ENCODE results near the gene PILRA.

PILRA gene

GRCh38 chr7:100413889-100414288 lies 40.6 kb downstream of the PILRA start:
- Histone ChIP-seq H3K27me3 (ENCODE audit: control insufficient read depth, insufficient read depth, low read length) (peaks cover 21% of the 10 kb centered on the region; the same call in 1 of the 2 replicates), H3K36me3 (ENCODE audit: control insufficient read depth, insufficient read depth, low read length) (no peaks in the 10 kb centered on the region), H3K9ac (ENCODE audit: low read length) (no peak overlapping the region), H3K9me3 (ENCODE audit: control insufficient read depth, insufficient read depth, low read depth, low read length) (no peaks in the 10 kb centered on the region), H3K4me3 (ENCODE audit: low read depth, low read length) (no peak overlapping the region), H3K4me1 (ENCODE audit: control insufficient read depth, insufficient read depth, low read length) (no peaks in the 10 kb centered on the region), H3K27ac (ENCODE audit: low read depth, low read length) (no peak overlapping the region)

- H3K27ac ChIP-seq (ENCODE audit: low read depth, low read length), result no peak overlapping the region
- no peaks in the 10 kb centered on the region for H3K9me3 ChIP-seq (ENCODE audit: control insufficient read depth, insufficient read depth, low read depth, low read length)
Observed at GRCh38 chr7:100415448-100415847, 42.2 kb downstream of the PILRA start.

GRCh38 chr7:100418930-100419659 lies 45.8 kb downstream of the PILRA start:
- Histone ChIP-seq H3K36me3 (ENCODE audit: control insufficient read depth, insufficient read depth, low read length) (no peaks in the 10 kb centered on the region), H3K9me3 (ENCODE audit: control insufficient read depth, insufficient read depth, low read depth, low read length) (no peaks in the 10 kb centered on the region), H3K27me3 (ENCODE audit: control insufficient read depth, insufficient read depth, low read length) (no peaks in the 10 kb centered on the region), H3K9ac (ENCODE audit: low read length) (no peak overlapping the region), H3K4me1 (ENCODE audit: control insufficient read depth, insufficient read depth, low read length) (no peaks in the 10 kb centered on the region), H3K27ac (ENCODE audit: low read depth, low read length) (no peak overlapping the region), H3K4me3 (ENCODE audit: low read depth, low read length) (no peak overlapping the region)

More at GRCh38 chr7:100415448-100415847, 42.2 kb downstream of the PILRA start:
- Histone ChIP-seq H3K36me3 (ENCODE audit: control insufficient read depth, insufficient read depth, low read length) (no peaks in the 10 kb centered on the region), H3K9ac (ENCODE audit: low read length) (no peak overlapping the region), H3K4me1 (ENCODE audit: control insufficient read depth, insufficient read depth, low read length) (no peaks in the 10 kb centered on the region), H3K4me3 (ENCODE audit: low read depth, low read length) (no peak overlapping the region), H3K27me3 (ENCODE audit: control insufficient read depth, insufficient read depth, low read length) (peaks cover 6% of the 10 kb centered on the region; the same call in 1 of the 2 replicates)

GRCh38 chr7:100419660-100420226 lies 46.5 kb downstream of the PILRA start:
- H3K4me1 ChIP-seq (ENCODE audit: control insufficient read depth, insufficient read depth, low read length), result no peaks in the 10 kb centered on the region
- no peaks in the 10 kb centered on the region for H3K36me3 ChIP-seq (ENCODE audit: control insufficient read depth, insufficient read depth, low read length)
- no peak overlapping the region for H3K4me3 ChIP-seq (ENCODE audit: low read depth, low read length)
- no peak overlapping the region for H3K9ac ChIP-seq (ENCODE audit: low read length)
- no peaks in the 10 kb centered on the region for H3K9me3 ChIP-seq (ENCODE audit: control insufficient read depth, insufficient read depth, low read depth, low read length)
- H3K27ac ChIP-seq (ENCODE audit: low read depth, low read length), result no peak overlapping the region
- no peaks in the 10 kb centered on the region for H3K27me3 ChIP-seq (ENCODE audit: control insufficient read depth, insufficient read depth, low read length)

- no peak overlapping the region for H3K9ac ChIP-seq (ENCODE audit: low read length)
- H3K27ac ChIP-seq (ENCODE audit: low read depth, low read length), result no peak overlapping the region
- no peaks in the 10 kb centered on the region for H3K36me3 ChIP-seq (ENCODE audit: control insufficient read depth, insufficient read depth, low read length)
- H3K27me3 ChIP-seq (ENCODE audit: control insufficient read depth, insufficient read depth, low read length), result peaks cover 5% of the 10 kb centered on the region; the same call in 1 of the 2 replicates
- no peak overlapping the region for H3K4me3 ChIP-seq (ENCODE audit: low read depth, low read length)
- H3K9me3 ChIP-seq (ENCODE audit: control insufficient read depth, insufficient read depth, low read depth, low read length), result no peaks in the 10 kb centered on the region
- no peaks in the 10 kb centered on the region for H3K4me1 ChIP-seq (ENCODE audit: control insufficient read depth, insufficient read depth, low read length)
Observed at GRCh38 chr7:100423315-100423714, 50.0 kb downstream of the PILRA start.

- Histone ChIP-seq H3K27ac (ENCODE audit: low read depth, low read length) (no peak overlapping the region), H3K4me1 (ENCODE audit: control insufficient read depth, insufficient read depth, low read length) (no peaks in the 10 kb centered on the region), H3K27me3 (ENCODE audit: control insufficient read depth, insufficient read depth, low read length) (peaks cover 5% of the 10 kb centered on the region; the same call in 1 of the 2 replicates), H3K36me3 (ENCODE audit: control insufficient read depth, insufficient read depth, low read length) (no peaks in the 10 kb centered on the region), H3K9ac (ENCODE audit: low read length) (no peak overlapping the region), H3K4me3 (ENCODE audit: low read depth, low read length) (no peak overlapping the region), H3K9me3 (ENCODE audit: control insufficient read depth, insufficient read depth, low read depth, low read length) (no peaks in the 10 kb centered on the region)
Observed at GRCh38 chr7:100425347-100425746, 52.1 kb downstream of the PILRA start.

- Histone ChIP-seq H3K9ac (ENCODE audit: low read length) (no peak overlapping the region), H3K27me3 (ENCODE audit: control insufficient read depth, insufficient read depth, low read length) (peaks cover 5% of the 10 kb centered on the region; the same call in 1 of the 2 replicates)
Observed at GRCh38 chr7:100426516-100426915, 53.2 kb downstream of the PILRA start.

GRCh38 chr7:100427762-100428198 lies 54.5 kb downstream of the PILRA start:
- Histone ChIP-seq H3K9me3 (ENCODE audit: control insufficient read depth, insufficient read depth, low read depth, low read length) (no peaks in the 10 kb centered on the region), H3K27me3 (ENCODE audit: control insufficient read depth, insufficient read depth, low read length) (peaks cover 5% of the 10 kb centered on the region; the same call in 1 of the 2 replicates), H3K36me3 (ENCODE audit: control insufficient read depth, insufficient read depth, low read length) (peaks cover 22% of the 10 kb centered on the region), H3K9ac (ENCODE audit: low read length) (no peak overlapping the region), H3K27ac (ENCODE audit: low read depth, low read length) (no peak overlapping the region), H3K4me1 (ENCODE audit: control insufficient read depth, insufficient read depth, low read length) (peaks cover 18% of the 10 kb centered on the region), H3K4me3 (ENCODE audit: low read depth, low read length) (peak overlapping the region; percentile 82; the same call in 1 of the 2 replicates)

More at GRCh38 chr7:100426516-100426915, 53.2 kb downstream of the PILRA start:
- Histone ChIP-seq H3K4me3 (ENCODE audit: low read depth, low read length) (no peak overlapping the region), H3K27ac (ENCODE audit: low read depth, low read length) (no peak overlapping the region), H3K36me3 (ENCODE audit: control insufficient read depth, insufficient read depth, low read length) (peaks cover 10% of the 10 kb centered on the region), H3K4me1 (ENCODE audit: control insufficient read depth, insufficient read depth, low read length) (peaks cover 11% of the 10 kb centered on the region), H3K9me3 (ENCODE audit: control insufficient read depth, insufficient read depth, low read depth, low read length) (no peaks in the 10 kb centered on the region)

- peak within 1 kb of the TSS; percentile 98 for H3K27ac ChIP-seq (ENCODE audit: low read depth, low read length)
- H3K4me3 ChIP-seq (ENCODE audit: low read depth, low read length), result peak within 1 kb of the TSS; percentile 82
- H3K9ac ChIP-seq (ENCODE audit: low read length), result peak within 1 kb of the TSS; percentile 95
Observed at GRCh38 chr7:100428199-100428966, 55.1 kb downstream of the PILRA start, which contains the start of gene ZCWPW1. ZCWPW1 (minus strand) TSS chr7:100428703; CDS start chr7:100420649, 8,054 bp downstream.

GRCh38 chr7:100428967-100429636 lies 55.8 kb downstream of the PILRA start:
- Histone ChIP-seq H3K27ac (ENCODE audit: low read depth, low read length) (peak overlapping the region; percentile 98), H3K9ac (ENCODE audit: low read length) (peak overlapping the region; percentile 95), H3K27me3 (ENCODE audit: control insufficient read depth, insufficient read depth, low read length) (peaks cover 5% of the 10 kb centered on the region; the same call in 1 of the 2 replicates), H3K4me1 (ENCODE audit: control insufficient read depth, insufficient read depth, low read length) (peaks cover 22% of the 10 kb centered on the region), H3K9me3 (ENCODE audit: control insufficient read depth, insufficient read depth, low read depth, low read length) (no peaks in the 10 kb centered on the region), H3K4me3 (ENCODE audit: low read depth, low read length) (peak overlapping the region; percentile 82), H3K36me3 (ENCODE audit: control insufficient read depth, insufficient read depth, low read length) (peaks cover 35% of the 10 kb centered on the region)

More at GRCh38 chr7:100428199-100428966, 55.1 kb downstream of the PILRA start, which contains the start of gene ZCWPW1:
- H3K36me3 ChIP-seq (ENCODE audit: control insufficient read depth, insufficient read depth, low read length), result peaks cover 28% of the 10 kb centered on the region
- H3K4me1 ChIP-seq (ENCODE audit: control insufficient read depth, insufficient read depth, low read length), result peaks cover 18% of the 10 kb centered on the region
- peaks cover 5% of the 10 kb centered on the region; the same call in 1 of the 2 replicates for H3K27me3 ChIP-seq (ENCODE audit: control insufficient read depth, insufficient read depth, low read length)
- no peaks in the 10 kb centered on the region for H3K9me3 ChIP-seq (ENCODE audit: control insufficient read depth, insufficient read depth, low read depth, low read length)
